WTC11 (cell line): Measurements from ENCODE around the gene ANTXR2. TPM values are rescaled to one million over a fixed set of nuclear protein-coding genes. Genes with fewer than 3 reads are reported as not detected.

ENCODE experiments used
- ATAC-seq: fragments of 200-7000 bp; cut with Tn5 transposase; 2 replicates; pipeline ENCODE4 v1.10.0; 2021; ENCODE audit warnings: mild to moderate bottlenecking, moderate library complexity
- CTCF ChIA-PET: fragments of 300-600 bp; sonication (Branson Sonifier 250); formaldehyde crosslinking; loops from one replicate; lab custom pipeline; 2021; ENCODE audit warnings: antibody characterized with exemption; lab: Charles Lee
- POLR2A ChIA-PET: fragments of 350-600 bp; sonication (Branson Sonifier 250); formaldehyde crosslinking; loops from one replicate; lab custom pipeline; 2021; ENCODE audit warnings: antibody characterized with exemption; lab: Charles Lee
- DNase-seq: peaks from one replicate; pipeline ENCODE4 v3.0.0; 2021; ENCODE audit warnings: low spot score
- H3K27ac Mint-ChIP-seq: 2 replicates; pipeline ENCODE4 v1.8.0; 2021; ENCODE audit warnings: mixed read lengths
- H3K27me3 Mint-ChIP-seq: 2 replicates; pipeline ENCODE4 v1.8.0; 2021; ENCODE audit warnings: low read depth, mild to moderate bottlenecking, moderate library complexity, mixed read lengths
- H3K36me3 Mint-ChIP-seq: 2 replicates; pipeline ENCODE4 v1.8.0; 2021; ENCODE audit warnings: mixed read lengths
- H3K4me1 Mint-ChIP-seq: 2 replicates; pipeline ENCODE4 v1.8.0; 2022; ENCODE audit warnings: mixed read lengths
- H3K4me3 Mint-ChIP-seq: 2 replicates; pipeline ENCODE4 v1.8.0; 2021; ENCODE audit warnings: mild to moderate bottlenecking, moderate library complexity, mixed read lengths
- H3K9me3 Mint-ChIP-seq: 2 replicates; pipeline ENCODE4 v1.8.0; 2021; ENCODE audit warnings: mixed read lengths
- ATF3 ChIP-seq: sonication (generic); formaldehyde crosslinking; conservative IDR thresholded peaks from 2 replicates; pipeline ENCODE4 v1.8.1; 2022; ENCODE audit warnings: mild to moderate bottlenecking, missing genetic modification reagents
- CTCF ChIP-seq: fragments of 200-600 bp; IDR thresholded peaks from 2 replicates; pipeline ENCODE4 v1.8.0; 2022; ENCODE audit warnings: antibody characterized with exemption
- ESRRA ChIP-seq: sonication (generic); formaldehyde crosslinking; IDR thresholded peaks from 2 replicates; pipeline ENCODE4 v1.8.1; 2022; ENCODE audit warnings: mild to moderate bottlenecking, missing genetic modification reagents, borderline replicate concordance
- ETV6 ChIP-seq: sonication (generic); formaldehyde crosslinking; IDR thresholded peaks from 2 replicates; pipeline ENCODE4 v1.8.1; 2022; ENCODE audit warnings: mild to moderate bottlenecking, missing genetic modification reagents
- FOXP1 ChIP-seq: sonication (generic); formaldehyde crosslinking; IDR thresholded peaks from 2 replicates; pipeline ENCODE4 v1.8.0; 2022; ENCODE audit warnings: missing genetic modification reagents, mild to moderate bottlenecking, moderate library complexity, borderline replicate concordance
- GABPB1 ChIP-seq: sonication (generic); formaldehyde crosslinking; IDR thresholded peaks from 2 replicates; pipeline ENCODE4 v1.8.1; 2023; ENCODE audit warnings: mild to moderate bottlenecking, missing genetic modification reagents
- GRHL2 ChIP-seq: fragments of 250-450 bp; sonication (Bioruptor Pico); IDR thresholded peaks from 2 replicates; pipeline ENCODE4 v1.8.0; 2022; ENCODE audit warnings: mild to moderate bottlenecking, moderate library complexity; ENCODE audit not compliant: insufficient replicate concordance, severe bottlenecking
- JAZF1 ChIP-seq: fragments of 250-450 bp; sonication (Bioruptor Pico); IDR thresholded peaks from 2 replicates; pipeline ENCODE4 v1.9.0; 2021; ENCODE audit warnings: moderate library complexity, mild to moderate bottlenecking, inconsistent platforms
- KAT7 ChIP-seq: sonication (generic); formaldehyde crosslinking; IDR thresholded peaks from 2 replicates; pipeline ENCODE4 v1.8.1; 2023; ENCODE audit warnings: missing genetic modification reagents, mild to moderate bottlenecking, borderline replicate concordance
- MAX ChIP-seq: sonication (generic); formaldehyde crosslinking; IDR thresholded peaks from 2 replicates; pipeline ENCODE4 v1.8.0; 2022; ENCODE audit warnings: mild to moderate bottlenecking, missing genetic modification reagents
- NFATC4 ChIP-seq: fragments of 250-450 bp; sonication (Bioruptor Pico); IDR thresholded peaks from 2 replicates; pipeline ENCODE4 v1.9.0; 2021; ENCODE audit warnings: mild to moderate bottlenecking
- NR2C2 ChIP-seq: sonication (generic); formaldehyde crosslinking; IDR thresholded peaks from 2 replicates; pipeline ENCODE4 v1.8.0; 2022; ENCODE audit warnings: mild to moderate bottlenecking, missing genetic modification reagents
- PREB ChIP-seq: sonication (generic); formaldehyde crosslinking; IDR thresholded peaks from 2 replicates; pipeline ENCODE4 v1.8.1; 2022; ENCODE audit warnings: mild to moderate bottlenecking, missing genetic modification reagents, moderate library complexity, borderline replicate concordance
- RORB ChIP-seq: fragments of 250-450 bp; sonication (Bioruptor Pico); IDR thresholded peaks from 2 replicates; pipeline ENCODE4 v1.9.0; 2021; ENCODE audit warnings: mild to moderate bottlenecking
- SMAD4 ChIP-seq: sonication (generic); formaldehyde crosslinking; IDR thresholded peaks from 2 replicates; pipeline ENCODE4 v1.8.0; 2022; ENCODE audit warnings: mild to moderate bottlenecking, missing genetic modification reagents
- SOX15 ChIP-seq: fragments of 250-450 bp; sonication (Bioruptor Pico); IDR thresholded peaks from 2 replicates; pipeline ENCODE4 v1.9.0; 2021; ENCODE audit warnings: mild to moderate bottlenecking
- TEAD4 ChIP-seq: sonication (generic); formaldehyde crosslinking; IDR thresholded peaks from 2 replicates; pipeline ENCODE4 v1.8.0; 2022; ENCODE audit warnings: mild to moderate bottlenecking, missing genetic modification reagents
- TP53 ChIP-seq: sonication (generic); formaldehyde crosslinking; IDR thresholded peaks from 2 replicates; pipeline ENCODE4 v1.8.1; 2023; ENCODE audit warnings: mild to moderate bottlenecking, missing genetic modification reagents
- ZBTB43 ChIP-seq: sonication (generic); formaldehyde crosslinking; IDR thresholded peaks from 2 replicates; pipeline ENCODE4 v1.8.1; 2023; ENCODE audit warnings: mild to moderate bottlenecking, missing genetic modification reagents
- ZNF219 ChIP-seq: sonication (generic); formaldehyde crosslinking; IDR thresholded peaks from 2 replicates; pipeline ENCODE4 v1.8.0; 2023; ENCODE audit warnings: missing genetic modification reagents, mild to moderate bottlenecking, borderline replicate concordance
- ZNF423 ChIP-seq: fragments of 250-450 bp; sonication (Bioruptor Pico); IDR thresholded peaks from 2 replicates; pipeline ENCODE4 v2.1.2; 2022; ENCODE audit warnings: mild to moderate bottlenecking, moderate library complexity
- total RNA-seq: library from RNA; stranded (reverse); gene quantifications from 3 replicates; pipeline ENCODE4 v1.2.3, GENCODE V29; 2021
- TF ChIP-seq, protein P1 (sequence below): sonication (generic); formaldehyde crosslinking; conservative IDR thresholded peaks from 2 replicates; pipeline ENCODE4 v1.8.1; 2023; ENCODE audit warnings: mild to moderate bottlenecking, low read depth, missing genetic modification reagents, moderate library complexity
- TF ChIP-seq, protein P2 (sequence below): sonication (generic); formaldehyde crosslinking; IDR thresholded peaks from 2 replicates; pipeline ENCODE4 v1.8.0; 2023; ENCODE audit warnings: missing genetic modification reagents, mild to moderate bottlenecking, borderline replicate concordance

Gene ANTXR2
- total RNA-seq, 1 experiment from 2014 or later, result 9.9 TPM

DNA sequence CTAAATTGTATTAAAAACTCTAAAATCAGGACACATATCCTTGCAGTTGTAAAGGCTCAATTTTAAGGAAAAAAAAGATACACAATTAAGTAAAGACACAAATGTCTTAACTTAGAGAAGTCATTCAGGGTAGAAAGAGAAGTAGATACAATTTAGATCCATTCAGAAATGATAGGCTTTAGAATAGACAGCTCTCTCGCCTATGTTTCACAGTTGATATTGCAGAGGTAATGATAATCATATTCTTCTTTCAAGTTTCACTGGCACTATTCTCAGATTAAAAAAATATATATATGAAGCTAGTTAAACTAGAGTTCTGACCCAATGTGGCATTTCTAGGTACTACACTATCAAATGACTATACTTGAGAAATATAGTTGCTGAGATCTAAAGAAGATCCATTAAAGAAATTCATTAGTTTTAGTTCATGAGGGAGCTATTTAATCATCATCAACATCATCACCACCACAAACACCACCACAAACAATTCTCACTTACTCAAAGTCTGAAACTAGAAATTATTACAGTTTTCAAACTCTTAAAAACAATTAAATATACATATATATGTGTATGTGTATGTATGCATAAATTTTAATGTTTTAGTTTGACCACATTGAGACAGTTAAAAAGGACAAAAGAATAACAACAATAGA is 93.1 kb downstream of the ANTXR2 start:
- no peak for DNase-seq
- POLR2A ChIA-PET, result no interaction called here
- no peaks in the 10 kb centered on the region for H3K36me3 Mint-ChIP-seq
- no peaks in the 10 kb centered on the region for H3K27me3 Mint-ChIP-seq
- TF ChIP-seq NFATC4 (no peak), GABPB1 (CRISPR knock-in tag) (no peak), KAT7 (no peak), SOX15 (no peak), JAZF1 (CRISPR knock-in tag) (no peak), TP53 (no peak), GRHL2 (no peak), PREB (CRISPR knock-in tag) (no peak), ZBTB43 (CRISPR knock-in tag) (no peak), ATF3 (CRISPR knock-in tag) (no peak), NR2C2 (CRISPR knock-in tag) (no peak), TEAD4 (CRISPR knock-in tag) (no peak), ZNF219 (CRISPR knock-in tag) (no peak), FOXP1 (CRISPR knock-in tag) (no peak), CTCF (no peak), RORB (no peak), ETV6 (CRISPR knock-in tag) (no peak), ESRRA (CRISPR knock-in tag) (no peak)
- TF ChIP-seq, all 79 proteins: peak for 0
- no peak overlapping the region for H3K27ac Mint-ChIP-seq
- no peak overlapping the region for H3K4me3 Mint-ChIP-seq
- CTCF ChIA-PET, result interaction anchor here (0.7 kb wide), 1 partner anchor 145 kb away, joined by 5 read pairs; no protein-coding TSS in a partner anchor
- H3K9me3 Mint-ChIP-seq, result no peaks in the 10 kb centered on the region
- no peaks in the 10 kb centered on the region for H3K4me1 Mint-ChIP-seq
- no peak for ATAC-seq

DNA sequence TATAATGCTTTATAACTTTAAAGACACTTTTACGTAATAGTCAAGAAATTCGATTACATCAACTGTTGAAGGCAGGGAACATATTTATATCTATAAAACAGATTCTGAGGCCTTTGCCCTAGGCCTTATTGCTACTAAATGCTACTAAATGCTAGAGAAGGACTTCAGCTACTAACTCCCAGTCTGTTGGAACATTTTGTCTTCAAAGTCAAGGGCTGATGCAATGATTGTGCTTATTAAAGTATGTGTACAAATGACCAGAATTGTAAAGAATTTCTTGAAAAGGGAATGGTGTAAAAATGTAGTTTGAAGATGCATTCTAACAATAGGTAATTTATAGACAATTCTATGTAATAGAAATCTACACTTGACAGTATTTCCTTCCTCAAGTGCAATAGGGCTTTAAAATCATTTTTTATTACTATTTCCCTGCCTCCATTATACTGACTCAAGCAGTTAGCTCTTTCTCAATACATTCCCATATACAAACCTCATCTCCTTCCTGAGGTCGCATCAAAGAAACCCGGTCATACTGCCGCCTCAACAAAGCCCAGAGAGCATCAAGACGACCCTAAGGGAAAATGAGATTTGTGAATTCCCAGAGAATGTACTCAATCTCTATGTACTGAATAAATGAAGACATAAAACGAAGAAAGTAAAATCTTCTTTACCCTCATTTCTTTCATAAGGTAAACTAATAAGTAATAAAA is 95.7 kb downstream of the ANTXR2 start:
- Mint-ChIP-seq H3K9me3 (no peaks in the 10 kb centered on the region; the same call in 1 of the 2 replicates), H3K27ac (no peak overlapping the region), H3K4me3 (no peak overlapping the region), H3K4me1 (no peaks in the 10 kb centered on the region), H3K27me3 (no peaks in the 10 kb centered on the region), H3K36me3 (no peaks in the 10 kb centered on the region)
- ChIA-PET CTCF (no interaction called here), POLR2A (no interaction called here)
- no peak for ATAC-seq
- no peak for DNase-seq
- TF ChIP-seq, protein P1, sequence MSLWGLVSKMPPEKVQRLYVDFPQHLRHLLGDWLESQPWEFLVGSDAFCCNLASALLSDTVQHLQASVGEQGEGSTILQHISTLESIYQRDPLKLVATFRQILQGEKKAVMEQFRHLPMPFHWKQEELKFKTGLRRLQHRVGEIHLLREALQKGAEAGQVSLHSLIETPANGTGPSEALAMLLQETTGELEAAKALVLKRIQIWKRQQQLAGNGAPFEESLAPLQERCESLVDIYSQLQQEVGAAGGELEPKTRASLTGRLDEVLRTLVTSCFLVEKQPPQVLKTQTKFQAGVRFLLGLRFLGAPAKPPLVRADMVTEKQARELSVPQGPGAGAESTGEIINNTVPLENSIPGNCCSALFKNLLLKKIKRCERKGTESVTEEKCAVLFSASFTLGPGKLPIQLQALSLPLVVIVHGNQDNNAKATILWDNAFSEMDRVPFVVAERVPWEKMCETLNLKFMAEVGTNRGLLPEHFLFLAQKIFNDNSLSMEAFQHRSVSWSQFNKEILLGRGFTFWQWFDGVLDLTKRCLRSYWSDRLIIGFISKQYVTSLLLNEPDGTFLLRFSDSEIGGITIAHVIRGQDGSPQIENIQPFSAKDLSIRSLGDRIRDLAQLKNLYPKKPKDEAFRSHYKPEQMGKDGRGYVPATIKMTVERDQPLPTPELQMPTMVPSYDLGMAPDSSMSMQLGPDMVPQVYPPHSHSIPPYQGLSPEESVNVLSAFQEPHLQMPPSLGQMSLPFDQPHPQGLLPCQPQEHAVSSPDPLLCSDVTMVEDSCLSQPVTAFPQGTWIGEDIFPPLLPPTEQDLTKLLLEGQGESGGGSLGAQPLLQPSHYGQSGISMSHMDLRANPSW (CRISPR knock-in tag), result no peak
- TF ChIP-seq, protein P2, sequence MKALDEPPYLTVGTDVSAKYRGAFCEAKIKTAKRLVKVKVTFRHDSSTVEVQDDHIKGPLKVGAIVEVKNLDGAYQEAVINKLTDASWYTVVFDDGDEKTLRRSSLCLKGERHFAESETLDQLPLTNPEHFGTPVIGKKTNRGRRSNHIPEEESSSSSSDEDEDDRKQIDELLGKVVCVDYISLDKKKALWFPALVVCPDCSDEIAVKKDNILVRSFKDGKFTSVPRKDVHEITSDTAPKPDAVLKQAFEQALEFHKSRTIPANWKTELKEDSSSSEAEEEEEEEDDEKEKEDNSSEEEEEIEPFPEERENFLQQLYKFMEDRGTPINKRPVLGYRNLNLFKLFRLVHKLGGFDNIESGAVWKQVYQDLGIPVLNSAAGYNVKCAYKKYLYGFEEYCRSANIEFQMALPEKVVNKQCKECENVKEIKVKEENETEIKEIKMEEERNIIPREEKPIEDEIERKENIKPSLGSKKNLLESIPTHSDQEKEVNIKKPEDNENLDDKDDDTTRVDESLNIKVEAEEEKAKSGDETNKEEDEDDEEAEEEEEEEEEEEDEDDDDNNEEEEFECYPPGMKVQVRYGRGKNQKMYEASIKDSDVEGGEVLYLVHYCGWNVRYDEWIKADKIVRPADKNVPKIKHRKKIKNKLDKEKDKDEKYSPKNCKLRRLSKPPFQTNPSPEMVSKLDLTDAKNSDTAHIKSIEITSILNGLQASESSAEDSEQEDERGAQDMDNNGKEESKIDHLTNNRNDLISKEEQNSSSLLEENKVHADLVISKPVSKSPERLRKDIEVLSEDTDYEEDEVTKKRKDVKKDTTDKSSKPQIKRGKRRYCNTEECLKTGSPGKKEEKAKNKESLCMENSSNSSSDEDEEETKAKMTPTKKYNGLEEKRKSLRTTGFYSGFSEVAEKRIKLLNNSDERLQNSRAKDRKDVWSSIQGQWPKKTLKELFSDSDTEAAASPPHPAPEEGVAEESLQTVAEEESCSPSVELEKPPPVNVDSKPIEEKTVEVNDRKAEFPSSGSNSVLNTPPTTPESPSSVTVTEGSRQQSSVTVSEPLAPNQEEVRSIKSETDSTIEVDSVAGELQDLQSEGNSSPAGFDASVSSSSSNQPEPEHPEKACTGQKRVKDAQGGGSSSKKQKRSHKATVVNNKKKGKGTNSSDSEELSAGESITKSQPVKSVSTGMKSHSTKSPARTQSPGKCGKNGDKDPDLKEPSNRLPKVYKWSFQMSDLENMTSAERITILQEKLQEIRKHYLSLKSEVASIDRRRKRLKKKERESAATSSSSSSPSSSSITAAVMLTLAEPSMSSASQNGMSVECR, result no peak
- no peak for TF ChIP-seq SMAD4 (CRISPR knock-in tag)
- TF ChIP-seq ZNF423 (CRISPR knock-in tag), result no peak
- no peak for TF ChIP-seq MAX
